Chondrocyte (in vitro differentiated cells): ENCODE measurements around the gene TSPO2. TPM values are rescaled to one million over a fixed set of nuclear protein-coding genes. Genes with fewer than 3 reads are reported as not detected.

Experiments used
- DNase-seq: peaks from one replicate; pipeline ENCODE4 v3.0.0; 2021; ENCODE audit warnings: mixed read lengths, low spot score
- H3K27ac Mint-ChIP-seq: one replicate; pipeline ENCODE4 v1.8.0; 2021; ENCODE audit warnings: mild to moderate bottlenecking, moderate library complexity, mixed read lengths; ENCODE audit not compliant: unreplicated experiment
- H3K27me3 Mint-ChIP-seq: 2 replicates; pipeline ENCODE4 v1.8.0; 2021; ENCODE audit warnings: low read depth, mixed read lengths
- H3K36me3 Mint-ChIP-seq: 2 replicates; pipeline ENCODE4 v1.8.0; 2021; ENCODE audit warnings: low read depth, mixed read lengths
- H3K4me1 Mint-ChIP-seq: 2 replicates; pipeline ENCODE4 v1.8.0; 2021; ENCODE audit warnings: low read depth, mild to moderate bottlenecking, mixed read lengths
- H3K4me3 Mint-ChIP-seq: one replicate; pipeline ENCODE4 v1.8.0; 2021; ENCODE audit warnings: mild to moderate bottlenecking, moderate library complexity, mixed read lengths; ENCODE audit not compliant: unreplicated experiment
- H3K9me3 Mint-ChIP-seq: 2 replicates; pipeline ENCODE4 v1.8.0; 2021; ENCODE audit warnings: low read depth, mixed read lengths
- CTCF ChIP-seq: fragments of 200-600 bp; sonication (generic); IDR thresholded peaks from 2 replicates; pipeline ENCODE4 v1.5.0; 2021; ENCODE audit warnings: antibody characterized with exemption, mild to moderate bottlenecking, moderate library complexity
- total RNA-seq: library from RNA; stranded (reverse); gene quantifications from 3 replicates; pipeline ENCODE4 v1.2.1, GENCODE V29; 2021

Gene TSPO2
- total RNA-seq, 1 donor from 2014 or later, result not detected

GRCh38 chr6:41075651-41076626 lies 33.7 kb downstream of the TSPO2 start:
- Mint-ChIP-seq H3K9me3 (no peaks in the 10 kb centered on the region), H3K27me3 (no peaks in the 10 kb centered on the region), H3K4me3 (no peak overlapping the region), H3K36me3 (peaks cover 7% of the 10 kb centered on the region), H3K4me1 (peaks cover 38% of the 10 kb centered on the region), H3K27ac (peak overlapping the region; percentile 45)
- no peak for TF ChIP-seq CTCF
- DNase-seq, result no peak

- Mint-ChIP-seq H3K36me3 (peaks cover 7% of the 10 kb centered on the region), H3K27ac (no peak overlapping the region), H3K9me3 (no peaks in the 10 kb centered on the region), H3K4me1 (peaks cover 31% of the 10 kb centered on the region), H3K4me3 (no peak overlapping the region), H3K27me3 (no peaks in the 10 kb centered on the region)
- TF ChIP-seq CTCF, result no peak
- no peak for DNase-seq
These were observed 35.3 kb downstream of the TSPO2 start for GRCh38 chr6:41077536-41077935.

- Mint-ChIP-seq H3K9me3 (no peaks in the 10 kb centered on the region), H3K4me1 (peaks cover 31% of the 10 kb centered on the region), H3K4me3 (no peak overlapping the region), H3K27me3 (no peaks in the 10 kb centered on the region), H3K36me3 (peaks cover 7% of the 10 kb centered on the region), H3K27ac (no peak overlapping the region)
- no peak for DNase-seq
- no peak for TF ChIP-seq CTCF
These were observed 35.8 kb downstream of the TSPO2 start for GRCh38 chr6:41078101-41078500.

GRCh38 chr6:41079080-41079479 lies 36.8 kb downstream of the TSPO2 start:
- Mint-ChIP-seq H3K4me1 (peaks cover 27% of the 10 kb centered on the region), H3K4me3 (no peak overlapping the region), H3K36me3 (peaks cover 14% of the 10 kb centered on the region), H3K27me3 (no peaks in the 10 kb centered on the region), H3K27ac (no peak overlapping the region), H3K9me3 (no peaks in the 10 kb centered on the region)
- TF ChIP-seq CTCF, result no peak
- no peak for DNase-seq

- no peak for TF ChIP-seq CTCF
- DNase-seq, result no peak
- no peaks in the 10 kb centered on the region for H3K27me3 Mint-ChIP-seq
- no peak overlapping the region for H3K27ac Mint-ChIP-seq
- H3K9me3 Mint-ChIP-seq, result no peaks in the 10 kb centered on the region
- peaks cover 18% of the 10 kb centered on the region for H3K36me3 Mint-ChIP-seq
- H3K4me1 Mint-ChIP-seq, result peaks cover 11% of the 10 kb centered on the region
- no peak overlapping the region for H3K4me3 Mint-ChIP-seq
These were observed 38.4 kb downstream of the TSPO2 start for GRCh38 chr6:41080621-41081020.
